ENCODE results near the gene BEGAIN. TPM values are rescaled to one million over a fixed set of nuclear protein-coding genes. Genes with fewer than 3 reads are reported as not detected.

The BEGAIN gene
- total RNA-seq, 1 donor from 2014 or later = 7.0 TPM

GRCh38 chr14:100592461-100592891 lies 5.3 kb upstream of the BEGAIN start:
- Mint-ChIP-seq H3K4me3 (ENCODE audit: unreplicated experiment) (no peak overlapping the region), H3K9me3 (ENCODE audit: unreplicated experiment) (no peaks in the 10 kb centered on the region), H3K36me3 (ENCODE audit: unreplicated experiment) (no peaks in the 10 kb centered on the region), H3K27me3 (ENCODE audit: unreplicated experiment) (peaks cover 39% of the 10 kb centered on the region), H3K27ac (ENCODE audit: unreplicated experiment) (no peak overlapping the region), H3K4me1 (ENCODE audit: unreplicated experiment) (peaks cover 2% of the 10 kb centered on the region)
- no peak for DNase-seq (ENCODE audit: extremely low spot score, unreplicated experiment)
- no peak for TF ChIP-seq CTCF (IDR thresholded peaks at IDR 0.05)

GRCh38 chr14:100591453-100592371 lies 4.5 kb upstream of the BEGAIN start:
- no peak for DNase-seq (ENCODE audit: extremely low spot score, unreplicated experiment)
- Mint-ChIP-seq H3K9me3 (ENCODE audit: unreplicated experiment) (no peaks in the 10 kb centered on the region), H3K4me1 (ENCODE audit: unreplicated experiment) (peaks cover 2% of the 10 kb centered on the region), H3K36me3 (ENCODE audit: unreplicated experiment) (no peaks in the 10 kb centered on the region), H3K27ac (ENCODE audit: unreplicated experiment) (no peak overlapping the region), H3K4me3 (ENCODE audit: unreplicated experiment) (no peak overlapping the region), H3K27me3 (ENCODE audit: unreplicated experiment) (peaks cover 34% of the 10 kb centered on the region)
- TF ChIP-seq CTCF (IDR thresholded peaks at IDR 0.05) = no peak

GRCh38 chr14:100590726-100591452 lies 3.7 kb upstream of the BEGAIN start:
- Mint-ChIP-seq H3K4me3 (ENCODE audit: unreplicated experiment) (no peak overlapping the region), H3K4me1 (ENCODE audit: unreplicated experiment) (peaks cover 2% of the 10 kb centered on the region), H3K27me3 (ENCODE audit: unreplicated experiment) (peaks cover 26% of the 10 kb centered on the region), H3K36me3 (ENCODE audit: unreplicated experiment) (no peaks in the 10 kb centered on the region), H3K9me3 (ENCODE audit: unreplicated experiment) (no peaks in the 10 kb centered on the region), H3K27ac (ENCODE audit: unreplicated experiment) (no peak overlapping the region)
- no peak for DNase-seq (ENCODE audit: extremely low spot score, unreplicated experiment)
- no peak for TF ChIP-seq CTCF (IDR thresholded peaks at IDR 0.05)

GRCh38 chr14:100589760-100590469 lies 2.7 kb upstream of the BEGAIN start:
- no peak for TF ChIP-seq CTCF (IDR thresholded peaks at IDR 0.05)
- no peaks in the 10 kb centered on the region for H3K36me3 Mint-ChIP-seq (ENCODE audit: unreplicated experiment)
- no peak overlapping the region for H3K27ac Mint-ChIP-seq (ENCODE audit: unreplicated experiment)
- H3K9me3 Mint-ChIP-seq (ENCODE audit: unreplicated experiment) = no peaks in the 10 kb centered on the region
- no peak for DNase-seq (ENCODE audit: extremely low spot score, unreplicated experiment)
- H3K27me3 Mint-ChIP-seq (ENCODE audit: unreplicated experiment) = peaks cover 17% of the 10 kb centered on the region
- peaks cover 2% of the 10 kb centered on the region for H3K4me1 Mint-ChIP-seq (ENCODE audit: unreplicated experiment)
- H3K4me3 Mint-ChIP-seq (ENCODE audit: unreplicated experiment) = no peak overlapping the region
